Osteoblast (primary cell): ENCODE data around the gene CHD3. TPM values are rescaled to one million over a fixed set of nuclear protein-coding genes. Genes with fewer than 3 reads are reported as not detected.

Experiments used
- DNase-seq: peaks from one replicate; pipeline ENCODE4 v3.0.0; 2011; ENCODE audit warnings: low spot score, mixed read lengths; ENCODE audit not compliant: insufficient read length; ENCODE audit errors: missing footprints
- H2AFZ ChIP-seq: 2 replicates; pipeline ENCODE4 v1.6.0; 2011; ENCODE audit warnings: mild to moderate bottlenecking, low read length
- H3K27ac ChIP-seq: 2 replicates; pipeline ENCODE4 v1.5.1; 2011; ENCODE audit warnings: mild to moderate bottlenecking, low read depth, low read length, moderate library complexity
- H3K27me3 ChIP-seq: 2 replicates; pipeline ENCODE4 v1.6.0; 2012; ENCODE audit warnings: mild to moderate bottlenecking, control low read depth, inconsistent platforms, low read length, moderate library complexity; ENCODE audit not compliant: insufficient read depth
- H3K36me3 ChIP-seq: 2 replicates; pipeline ENCODE4 v1.5.1; 2011; ENCODE audit warnings: mild to moderate bottlenecking, low read length, control low read depth, moderate library complexity; ENCODE audit not compliant: insufficient read depth
- H3K4me1 ChIP-seq: 2 replicates; pipeline ENCODE4 v1.5.1; 2011; ENCODE audit warnings: mild to moderate bottlenecking, low read length, control low read depth, moderate library complexity; ENCODE audit not compliant: insufficient read depth
- H3K4me2 ChIP-seq: 2 replicates; pipeline ENCODE4 v1.6.0; 2011; ENCODE audit warnings: mild to moderate bottlenecking, low read length; ENCODE audit not compliant: insufficient read depth
- H3K4me3 ChIP-seq: fragments of 200-600 bp; sonication (generic); 3 replicates; pipeline ENCODE4 v1.5.1; 2012; ENCODE audit warnings: mild to moderate bottlenecking, low read length, inconsistent platforms; ENCODE audit not compliant: insufficient read depth
- H3K79me2 ChIP-seq: 2 replicates; pipeline ENCODE4 v1.6.0; 2012; ENCODE audit warnings: mild to moderate bottlenecking, low read length, control low read depth, inconsistent platforms; ENCODE audit not compliant: insufficient read depth
- H3K9me3 ChIP-seq: 2 replicates; pipeline ENCODE4 v1.5.1; 2011; ENCODE audit warnings: low read depth, low read length, control low read depth
- H4K20me1 ChIP-seq: 2 replicates; pipeline ENCODE4 v1.6.0; 2012; ENCODE audit warnings: mild to moderate bottlenecking, low read length, control low read depth; ENCODE audit not compliant: insufficient read depth
- total RNA-seq: library from RNA; depleted of rRNA; stranded (reverse); fragments of >200 nt; gene quantifications from 2 replicates; pipeline ENCODE4 v1.2.3, GENCODE V29; 2012
- TF ChIP-seq, protein P1 (sequence below): IDR thresholded peaks from 2 replicates; pipeline ENCODE4 v1.5.1; 2011; ENCODE audit warnings: mild to moderate bottlenecking, low read depth, low read length, moderate library complexity; ENCODE audit errors: extremely low read depth

Gene CHD3
- total RNA-seq, 1 donor, result 97.0 TPM

DNA sequence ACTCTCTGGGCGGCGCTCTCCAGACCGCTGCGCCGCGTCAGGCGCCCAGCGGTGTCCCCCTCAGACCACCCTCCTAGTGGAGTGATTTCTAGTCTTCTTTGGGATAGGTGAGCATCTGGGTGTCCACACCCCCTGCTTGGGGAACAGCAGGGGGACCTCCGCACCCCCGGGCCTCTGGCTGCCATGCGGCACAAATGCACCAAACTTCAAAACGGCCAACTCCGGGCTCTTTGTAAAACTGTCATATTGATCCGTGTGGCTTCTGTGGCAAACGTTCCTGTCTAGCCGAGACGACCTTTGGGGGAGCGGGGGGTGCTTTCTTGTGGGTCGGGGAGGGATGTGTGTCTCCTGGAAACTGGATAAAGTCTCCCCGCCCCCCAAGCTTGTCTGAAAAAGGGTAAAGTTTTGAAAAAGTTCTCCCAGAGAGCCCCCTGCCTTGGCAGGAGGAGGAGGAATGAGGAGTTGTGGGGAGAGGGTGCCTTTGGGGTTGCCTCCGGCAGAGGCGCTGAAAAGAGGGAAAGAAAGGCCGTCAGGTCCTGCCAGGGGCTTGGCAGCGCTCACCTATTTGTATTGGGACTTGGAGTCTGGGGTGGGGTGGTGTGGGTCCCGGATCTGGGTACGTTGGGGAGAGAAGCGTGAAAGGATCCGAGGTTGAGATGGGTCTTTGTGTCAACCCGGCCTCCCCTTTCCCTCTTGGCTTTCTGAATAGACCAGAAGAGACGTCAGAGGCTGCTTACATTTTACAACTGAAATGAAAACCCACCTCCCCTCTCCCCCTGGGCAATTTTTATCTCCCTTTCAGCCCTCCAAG is 2.2 kb upstream of the CHD3 start:
- H3K36me3 ChIP-seq, result peaks cover 28% of the 10 kb centered on the region
- peaks cover 20% of the 10 kb centered on the region for H4K20me1 ChIP-seq
- H3K27me3 ChIP-seq, result no peaks in the 10 kb centered on the region
- H3K27ac ChIP-seq, result peak overlapping the region; percentile 75
- peak overlapping the region; percentile 76 for H2AFZ ChIP-seq
- TF ChIP-seq, protein P1, sequence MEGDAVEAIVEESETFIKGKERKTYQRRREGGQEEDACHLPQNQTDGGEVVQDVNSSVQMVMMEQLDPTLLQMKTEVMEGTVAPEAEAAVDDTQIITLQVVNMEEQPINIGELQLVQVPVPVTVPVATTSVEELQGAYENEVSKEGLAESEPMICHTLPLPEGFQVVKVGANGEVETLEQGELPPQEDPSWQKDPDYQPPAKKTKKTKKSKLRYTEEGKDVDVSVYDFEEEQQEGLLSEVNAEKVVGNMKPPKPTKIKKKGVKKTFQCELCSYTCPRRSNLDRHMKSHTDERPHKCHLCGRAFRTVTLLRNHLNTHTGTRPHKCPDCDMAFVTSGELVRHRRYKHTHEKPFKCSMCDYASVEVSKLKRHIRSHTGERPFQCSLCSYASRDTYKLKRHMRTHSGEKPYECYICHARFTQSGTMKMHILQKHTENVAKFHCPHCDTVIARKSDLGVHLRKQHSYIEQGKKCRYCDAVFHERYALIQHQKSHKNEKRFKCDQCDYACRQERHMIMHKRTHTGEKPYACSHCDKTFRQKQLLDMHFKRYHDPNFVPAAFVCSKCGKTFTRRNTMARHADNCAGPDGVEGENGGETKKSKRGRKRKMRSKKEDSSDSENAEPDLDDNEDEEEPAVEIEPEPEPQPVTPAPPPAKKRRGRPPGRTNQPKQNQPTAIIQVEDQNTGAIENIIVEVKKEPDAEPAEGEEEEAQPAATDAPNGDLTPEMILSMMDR, result no peak
- H3K4me3 ChIP-seq, result peak overlapping the region; percentile 95
- peak; percentile 92 for DNase-seq
- H3K79me2 ChIP-seq, result peaks cover 36% of the 10 kb centered on the region
- H3K4me2 ChIP-seq, result peak overlapping the region; percentile 97
- no peaks in the 10 kb centered on the region for H3K9me3 ChIP-seq
- H3K4me1 ChIP-seq, result peaks cover 44% of the 10 kb centered on the region

DNA sequence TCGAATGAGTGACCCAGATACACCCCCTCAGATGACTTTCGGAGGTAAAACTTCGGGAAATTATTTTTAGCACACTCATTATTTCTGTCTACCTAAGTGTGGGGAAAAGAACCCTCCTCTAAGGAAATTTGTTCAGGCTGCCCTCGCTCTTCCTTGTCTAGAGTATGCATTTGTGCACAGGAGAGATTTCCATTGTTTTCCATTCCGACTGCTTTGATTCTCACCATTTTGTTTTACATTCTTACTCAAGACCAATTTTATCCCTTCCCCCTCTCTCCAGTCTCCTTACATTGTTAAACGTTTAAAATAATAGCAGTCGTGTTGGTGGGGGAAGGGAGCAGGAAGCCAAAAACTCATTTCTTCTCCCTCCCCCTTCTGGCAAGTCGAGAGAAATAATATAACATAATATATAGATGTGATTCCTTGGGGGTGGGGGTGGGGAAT is 1.5 kb upstream of the CHD3 start:
- TF ChIP-seq, protein P1, result no peak
- peak overlapping the region; percentile 97 for H3K4me2 ChIP-seq
- H3K79me2 ChIP-seq, result peaks cover 36% of the 10 kb centered on the region
- no peaks in the 10 kb centered on the region for H3K27me3 ChIP-seq
- H3K4me1 ChIP-seq, result peaks cover 44% of the 10 kb centered on the region
- H3K27ac ChIP-seq, result peak overlapping the region; percentile 75
- peaks cover 20% of the 10 kb centered on the region for H4K20me1 ChIP-seq
- H3K4me3 ChIP-seq, result peak overlapping the region; percentile 95
- DNase-seq, result peak; percentile 88
- H3K9me3 ChIP-seq, result no peaks in the 10 kb centered on the region
- H2AFZ ChIP-seq, result peak overlapping the region; percentile 76
- H3K36me3 ChIP-seq, result peaks cover 28% of the 10 kb centered on the region

DNA sequence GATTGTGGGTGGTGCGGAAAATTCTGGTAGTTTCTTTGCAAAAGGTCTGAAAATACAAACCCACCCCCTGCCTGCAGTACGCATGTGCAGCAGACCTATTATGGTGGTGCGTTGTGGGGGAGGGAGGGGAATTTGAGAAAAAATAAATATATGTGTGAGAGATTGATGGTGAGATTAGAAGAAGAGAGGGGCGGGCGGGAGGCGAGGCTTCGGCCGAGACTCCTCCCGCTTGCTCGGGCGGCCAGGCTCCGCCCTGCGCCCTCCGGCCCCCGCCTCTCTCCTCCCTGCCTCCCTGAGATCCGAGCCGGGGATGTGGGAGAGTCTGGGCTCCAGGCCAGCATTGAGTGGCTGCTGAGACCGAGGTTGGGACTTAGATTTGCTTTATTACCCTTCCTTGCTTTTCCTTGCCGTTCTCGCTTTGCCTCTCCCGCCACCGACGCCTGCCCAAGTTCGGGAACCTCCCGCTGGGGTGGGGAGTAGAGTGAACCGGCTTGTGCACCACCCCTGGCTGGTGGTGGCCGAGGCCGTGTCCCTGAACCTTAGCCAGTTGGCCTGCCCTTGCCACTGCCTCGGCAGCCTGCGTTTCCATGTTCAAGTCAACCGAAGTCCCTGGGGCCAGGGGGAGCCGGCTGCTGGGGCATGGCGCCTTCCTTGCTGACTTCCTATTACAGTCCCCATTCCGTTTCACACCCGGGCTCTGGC is 956 bp upstream of the CHD3 start:
- no peaks in the 10 kb centered on the region for H3K9me3 ChIP-seq
- TF ChIP-seq, protein P1, result no peak
- DNase-seq, result peak; percentile 99
- peaks cover 36% of the 10 kb centered on the region for H3K79me2 ChIP-seq
- peaks cover 44% of the 10 kb centered on the region for H3K4me1 ChIP-seq
- H2AFZ ChIP-seq, result peak overlapping the region; percentile 85
- peak overlapping the region; percentile 95 for H3K4me3 ChIP-seq
- H3K36me3 ChIP-seq, result peaks cover 29% of the 10 kb centered on the region
- H3K27me3 ChIP-seq, result no peaks in the 10 kb centered on the region
- H4K20me1 ChIP-seq, result peaks cover 20% of the 10 kb centered on the region
- peak overlapping the region; percentile 79 for H3K27ac ChIP-seq
- H3K4me2 ChIP-seq, result peak overlapping the region; percentile 97
